T-helper 17 cell (primary cell): ENCODE results near the gene SSH3. TPM values are rescaled to one million over a fixed set of nuclear protein-coding genes. Genes with fewer than 3 reads are reported as not detected.
A peak's percentile ranks its signal among the peaks of the same experiment; 100 is the strongest.

Source experiments
- ATAC-seq: fragments of 150-1000 bp; cut with Tn5 transposase; 2 replicates; pipeline ENCODE4 v1.10.0; 2021; ENCODE audit warnings: mild to moderate bottlenecking, moderate library complexity
- DNase-seq, 3 donors: peaks; one replicate each; pipeline versions ENCODE4 v3.0.0 to v3.0.0-alpha.2; 2020 to 2021
- H3K9me3 ChIP-seq: one replicate; pipeline ENCODE4 v1.7.0; 2013; ENCODE audit warnings: low read length, mild to moderate bottlenecking; ENCODE audit not compliant: control insufficient read depth, poor library complexity, severe bottlenecking
- H3K27ac Mint-ChIP-seq: one replicate; pipeline ENCODE4 v1.8.0; 2022; ENCODE audit warnings: mild to moderate bottlenecking, moderate library complexity, mixed read lengths
- H3K27me3 Mint-ChIP-seq: one replicate; pipeline ENCODE4 v1.8.0; 2022; ENCODE audit warnings: mixed read lengths
- H3K36me3 Mint-ChIP-seq: one replicate; pipeline ENCODE4 v1.8.0; 2022; ENCODE audit warnings: low read depth, mixed read lengths
- H3K4me1 Mint-ChIP-seq: one replicate; pipeline ENCODE4 v1.8.0; 2022; ENCODE audit warnings: mild to moderate bottlenecking, mixed read lengths
- H3K4me3 Mint-ChIP-seq: one replicate; pipeline ENCODE4 v1.8.0; 2022; ENCODE audit warnings: mild to moderate bottlenecking, moderate library complexity, mixed read lengths
- total RNA-seq, 4 donors: library from RNA in 2 of 4; stranded (reverse) in 2 of 4; gene quantifications; one replicate each; pipeline ENCODE4 v1.2.3 and lab custom pipeline; 2022 to 2026

SSH3 gene
- total RNA-seq, 2 donors from 2014 or later, result 12.8 to 17.8 TPM

DNA sequence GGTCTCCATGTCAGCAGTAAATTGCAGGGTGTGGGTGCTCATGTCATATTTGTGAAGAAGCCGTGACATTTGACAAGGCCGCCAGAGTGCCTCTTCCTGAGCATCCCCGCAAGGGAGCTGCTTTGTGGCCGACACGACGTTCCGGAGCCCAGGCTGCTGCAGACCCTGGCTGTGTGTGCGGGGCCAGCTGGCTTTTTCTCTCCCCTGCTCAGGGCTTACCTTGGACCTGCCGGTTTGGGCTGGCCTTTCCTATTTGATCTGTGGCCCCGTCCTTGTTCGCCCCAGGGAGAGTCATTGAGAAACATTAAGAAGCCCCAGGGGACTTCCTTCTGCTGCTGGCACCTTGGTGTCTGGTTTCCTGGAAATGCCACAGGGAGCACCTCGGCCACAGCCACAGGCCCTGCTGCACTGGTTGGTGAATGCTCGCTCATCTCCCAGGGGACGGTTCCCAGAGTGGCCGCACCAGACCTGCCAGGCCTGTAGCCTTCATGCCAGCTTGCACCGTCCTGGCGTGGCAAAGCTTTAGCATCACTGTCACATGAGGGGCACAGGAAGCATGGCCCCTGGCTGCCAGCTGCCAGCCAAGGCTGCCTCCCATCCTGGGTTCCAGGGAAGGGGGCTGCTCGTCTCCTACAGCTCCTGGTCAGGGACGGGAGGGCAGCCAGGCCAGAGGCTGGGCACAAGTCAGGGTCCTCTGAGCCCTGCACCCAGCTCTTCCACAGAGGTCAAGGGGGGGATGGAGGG, 31.6 kb upstream of the SSH3 start:
- peak overlapping the region; percentile 98 for H3K4me3 Mint-ChIP-seq
- H3K4me1 Mint-ChIP-seq, result peaks cover 78% of the 10 kb centered on the region
- H3K9me3 ChIP-seq, result no peaks in the 10 kb centered on the region
- no peaks in the 10 kb centered on the region for H3K27me3 Mint-ChIP-seq
- H3K36me3 Mint-ChIP-seq, result peaks cover 12% of the 10 kb centered on the region
- DNase-seq, result peak in 1 of 3 donors; percentile 49
- peak overlapping the region; percentile 97 for H3K27ac Mint-ChIP-seq
- ATAC-seq, result peak; percentile 52

DNA sequence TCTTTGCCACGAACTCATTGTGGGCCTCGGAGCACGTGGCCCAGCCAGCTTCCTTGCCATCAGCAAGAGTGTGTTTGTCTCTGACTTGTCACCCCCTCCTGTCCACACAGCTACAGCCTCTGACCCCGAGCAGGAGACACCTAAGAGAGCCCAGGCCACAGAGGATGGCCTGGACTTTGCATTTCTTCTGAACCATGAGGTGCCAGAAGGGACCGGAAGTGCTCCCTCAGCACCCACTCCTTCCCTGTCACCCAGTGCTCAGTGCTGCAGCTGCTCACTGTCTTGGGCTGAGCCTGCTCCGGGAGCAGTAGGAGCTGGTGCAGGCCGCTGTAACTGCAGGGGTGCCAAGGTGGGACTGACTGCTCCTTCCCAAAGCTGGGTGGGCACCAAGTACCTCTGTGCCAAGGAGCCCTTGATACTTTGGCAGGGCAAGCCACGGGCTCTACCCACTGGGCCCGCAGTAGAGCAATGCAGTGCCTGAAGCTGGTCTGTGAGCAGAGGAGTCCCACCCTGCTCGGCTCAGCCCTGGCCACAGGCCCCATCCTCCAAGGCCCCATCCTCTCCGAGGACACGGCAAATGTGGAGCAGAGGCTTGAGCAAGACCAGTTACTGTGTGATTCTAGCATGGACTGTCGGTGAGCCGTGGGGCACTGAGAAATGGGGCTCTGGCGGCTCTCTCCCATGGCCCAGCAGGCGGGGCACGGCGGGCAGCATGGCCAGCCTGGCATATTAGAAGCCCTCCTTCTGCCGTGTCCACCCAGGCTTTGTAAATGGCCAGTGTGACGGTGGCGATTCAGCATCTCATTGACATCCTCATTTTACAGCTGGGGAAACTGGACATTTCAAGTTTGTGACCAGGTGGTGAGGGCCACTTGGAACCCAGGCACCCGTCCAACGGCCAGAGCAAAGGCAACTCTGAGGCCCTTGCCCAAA, 30.7 kb upstream of the SSH3 start:
- no peak for ATAC-seq
- Mint-ChIP-seq H3K36me3 (peaks cover 6% of the 10 kb centered on the region), H3K4me1 (peaks cover 78% of the 10 kb centered on the region), H3K4me3 (peak overlapping the region; percentile 98), H3K27ac (peak overlapping the region; percentile 97), H3K27me3 (no peaks in the 10 kb centered on the region)
- no peaks in the 10 kb centered on the region for H3K9me3 ChIP-seq
- no peak for DNase-seq

DNA sequence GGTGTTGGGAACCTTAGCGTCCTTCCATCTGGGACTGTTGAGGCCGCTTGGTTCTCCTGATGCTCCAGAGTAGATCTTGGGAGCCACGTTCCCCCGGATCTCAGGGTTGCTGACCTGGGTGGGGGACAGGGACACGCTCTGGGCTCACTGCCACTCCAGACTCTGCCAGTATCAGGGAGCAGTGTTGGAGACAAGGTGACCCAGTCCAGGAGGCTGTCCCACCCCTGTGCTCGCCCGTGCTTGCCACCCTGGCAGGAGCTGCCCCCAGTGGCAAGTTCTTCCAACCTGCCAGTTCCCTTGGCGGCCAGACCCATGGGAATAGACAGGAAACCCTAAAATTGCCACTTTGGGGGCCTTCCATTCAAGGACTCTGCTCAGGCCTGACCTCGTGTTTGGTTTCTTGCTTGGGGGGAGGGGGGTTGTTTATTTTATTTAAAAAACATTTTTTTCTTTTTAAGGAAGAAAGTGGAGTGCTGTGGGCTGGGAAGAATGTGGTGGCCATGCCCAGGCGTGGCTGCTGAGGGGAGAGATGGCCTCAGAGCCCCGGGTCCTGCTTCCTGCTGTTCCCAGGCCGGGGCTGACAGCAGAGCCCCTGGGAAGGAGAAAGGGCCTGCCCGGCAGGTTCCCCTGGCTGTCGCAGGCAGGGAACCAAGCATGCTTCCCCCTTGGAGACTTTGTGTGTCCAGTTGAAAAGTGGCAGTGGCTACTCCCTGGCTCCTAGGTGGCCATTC, 29.9 kb upstream of the SSH3 start:
- H3K9me3 ChIP-seq, result no peaks in the 10 kb centered on the region
- Mint-ChIP-seq H3K4me1 (peaks cover 74% of the 10 kb centered on the region), H3K4me3 (peak overlapping the region; percentile 98), H3K27ac (peak overlapping the region; percentile 97), H3K27me3 (no peaks in the 10 kb centered on the region), H3K36me3 (peaks cover 4% of the 10 kb centered on the region)
- ATAC-seq (no peak), DNase-seq (no peak)

DNA sequence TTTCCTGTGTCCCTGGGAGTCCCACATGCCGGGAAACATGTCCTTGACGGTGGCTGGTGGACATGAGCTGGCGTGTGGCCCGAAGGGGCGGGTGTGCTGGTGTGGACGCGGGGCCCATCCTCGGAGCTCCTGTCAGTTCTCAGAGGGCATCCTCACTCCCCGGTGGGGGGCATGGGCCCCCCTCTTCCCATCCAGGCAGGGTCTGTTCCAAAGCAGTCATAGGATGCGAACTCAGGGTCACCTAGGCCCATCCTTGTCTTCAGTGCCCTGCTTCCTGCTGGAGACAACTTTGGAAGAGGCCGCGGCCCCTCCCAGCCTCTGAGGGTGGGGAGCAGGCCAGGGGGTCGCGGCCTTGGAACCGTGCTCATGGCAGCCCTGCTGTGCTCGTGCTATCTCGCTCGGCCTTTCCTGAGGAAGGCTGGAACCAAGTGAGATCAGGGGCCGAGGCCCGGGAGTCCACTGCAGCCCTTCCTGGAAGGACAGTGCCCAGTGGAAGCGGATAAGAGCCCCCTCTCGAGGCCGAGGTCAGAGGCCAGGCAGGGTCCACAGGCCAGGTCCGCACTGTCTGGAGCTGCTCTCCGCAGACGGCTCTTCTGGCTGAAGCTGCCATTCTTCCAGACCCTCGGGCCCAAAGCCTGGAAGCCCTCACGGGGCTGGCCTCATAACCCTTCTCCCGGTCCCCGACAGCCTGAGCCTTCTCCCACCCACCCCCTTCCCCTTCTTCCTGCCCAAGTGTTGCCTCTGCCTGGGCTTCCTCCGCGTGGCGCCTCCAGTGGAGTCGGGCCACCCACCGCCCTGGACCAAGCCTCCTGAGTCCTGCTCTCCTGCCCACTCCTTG, 28.3 kb upstream of the SSH3 start:
- Mint-ChIP-seq H3K4me3 (peak overlapping the region; percentile 89), H3K27me3 (no peaks in the 10 kb centered on the region), H3K36me3 (peaks cover 4% of the 10 kb centered on the region), H3K4me1 (peaks cover 74% of the 10 kb centered on the region), H3K27ac (peak overlapping the region; percentile 97)
- no peaks in the 10 kb centered on the region for H3K9me3 ChIP-seq
- no peak for ATAC-seq
- no peak for DNase-seq

DNA sequence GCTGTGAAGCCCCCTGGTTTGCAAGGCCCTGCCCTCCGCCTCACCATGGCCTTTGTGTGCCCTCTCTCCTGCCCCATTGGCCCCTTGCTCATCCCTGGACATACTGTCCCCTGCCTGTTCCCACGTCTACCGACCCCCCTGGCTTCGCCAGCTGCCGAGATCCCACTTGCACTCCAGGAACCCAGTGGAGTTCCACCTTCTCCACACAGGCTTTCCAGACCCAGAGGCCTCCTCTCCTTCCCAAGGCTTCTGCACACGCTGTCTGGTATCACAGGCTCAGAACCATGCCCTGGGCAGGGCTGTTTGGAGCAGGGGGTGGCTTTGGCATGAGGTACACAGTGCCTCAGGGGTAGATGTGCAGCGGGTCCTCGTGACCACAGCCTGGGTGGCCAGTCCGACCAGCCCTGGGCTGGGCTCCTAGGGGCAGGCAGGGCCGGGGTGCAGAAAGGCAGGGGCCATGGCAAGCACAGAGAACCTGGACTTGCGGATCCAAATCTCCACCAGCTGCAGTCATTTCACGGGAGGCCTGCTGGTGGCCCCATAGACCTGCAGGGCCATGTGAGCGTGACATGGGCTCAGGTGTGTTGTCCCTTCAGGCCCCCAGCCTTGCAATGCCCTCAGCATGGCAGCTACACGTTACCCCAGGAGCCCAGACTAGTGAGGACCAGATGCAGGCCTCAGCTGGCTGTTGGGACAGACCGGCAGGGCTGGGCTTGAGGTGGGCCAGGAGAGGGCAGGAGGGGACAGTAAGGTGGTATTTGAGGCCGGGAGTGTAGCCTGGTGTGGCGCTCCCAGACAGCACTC, 27.5 kb upstream of the SSH3 start:
- no peak for ATAC-seq
- no peak for DNase-seq
- Mint-ChIP-seq H3K36me3 (no peaks in the 10 kb centered on the region), H3K27me3 (no peaks in the 10 kb centered on the region), H3K4me3 (peak overlapping the region; percentile 89), H3K27ac (peak overlapping the region; percentile 97), H3K4me1 (peaks cover 72% of the 10 kb centered on the region)
- no peaks in the 10 kb centered on the region for H3K9me3 ChIP-seq

DNA sequence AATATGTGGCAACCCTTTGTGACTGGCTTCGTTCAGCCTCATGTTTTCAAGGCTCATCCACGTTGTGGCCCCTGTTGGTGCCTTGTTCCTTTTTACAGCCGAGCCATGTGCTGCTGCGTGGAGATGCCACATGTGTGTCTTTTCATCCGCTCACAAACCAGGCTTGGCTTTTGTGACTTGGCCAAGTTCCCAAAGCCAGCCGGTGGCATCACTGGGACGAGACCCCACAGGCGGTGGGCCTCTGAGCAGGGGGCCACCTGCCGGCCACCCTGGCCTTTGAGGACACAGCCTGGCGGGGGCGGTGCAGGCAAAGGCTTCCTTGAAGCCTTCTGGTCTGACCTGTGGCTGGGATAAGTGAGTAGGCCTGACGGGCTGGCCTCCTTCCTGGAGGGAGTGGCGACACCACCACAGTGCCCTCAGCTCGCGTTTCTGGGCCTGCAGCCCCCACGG, 26.5 kb upstream of the SSH3 start:
- no peak for DNase-seq
- peak overlapping the region; percentile 89 for H3K4me3 Mint-ChIP-seq
- peak; percentile 7 for ATAC-seq
- no peaks in the 10 kb centered on the region for H3K27me3 Mint-ChIP-seq
- peak overlapping the region; percentile 97 for H3K27ac Mint-ChIP-seq
- peaks cover 62% of the 10 kb centered on the region for H3K4me1 Mint-ChIP-seq
- H3K36me3 Mint-ChIP-seq, result no peaks in the 10 kb centered on the region
- no peaks in the 10 kb centered on the region for H3K9me3 ChIP-seq

DNA sequence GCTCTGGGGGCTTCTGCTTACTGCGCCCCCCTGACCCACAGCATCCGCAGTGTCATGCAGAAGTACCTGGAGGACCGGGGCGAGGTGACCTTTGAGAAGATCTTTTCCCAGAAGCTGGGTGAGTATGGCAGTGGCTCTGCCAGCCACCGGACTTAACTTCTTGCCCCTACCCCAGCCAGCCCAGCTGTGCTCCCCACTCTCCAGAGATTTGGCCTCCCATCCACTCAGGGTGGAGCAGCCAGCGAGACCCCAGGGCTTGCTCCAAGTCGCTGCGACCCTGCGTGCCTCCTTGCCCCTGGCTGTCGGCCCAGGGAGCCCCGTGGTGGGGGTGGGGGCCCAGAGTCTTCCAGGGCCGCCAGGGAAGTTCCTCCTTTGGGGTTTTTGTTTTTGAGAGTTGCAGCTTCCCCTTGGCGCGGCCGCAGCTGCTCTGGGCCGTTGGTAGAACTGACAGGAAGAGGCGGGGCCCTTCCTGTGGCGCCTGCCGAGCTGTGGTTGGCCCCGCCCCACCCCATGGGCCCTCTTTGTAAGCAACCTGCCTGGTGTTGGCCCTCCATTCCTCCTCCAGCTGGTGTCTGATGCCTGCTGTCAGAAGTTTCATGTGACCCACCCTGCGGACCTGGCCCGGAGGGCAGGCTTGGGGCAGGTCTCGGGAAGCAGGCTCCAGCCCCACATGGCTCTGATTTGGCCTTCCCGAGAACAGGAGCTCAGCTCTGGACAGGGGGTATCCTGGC, 25.9 kb upstream of the SSH3 start:
- H3K36me3 Mint-ChIP-seq, result no peaks in the 10 kb centered on the region
- no peaks in the 10 kb centered on the region for H3K9me3 ChIP-seq
- H3K27me3 Mint-ChIP-seq, result no peaks in the 10 kb centered on the region
- peaks cover 60% of the 10 kb centered on the region for H3K4me1 Mint-ChIP-seq
- peak; percentile 86 to 92 (median 87) for DNase-seq
- peak; percentile 95 for ATAC-seq
- peak overlapping the region; percentile 89 for H3K4me3 Mint-ChIP-seq
- H3K27ac Mint-ChIP-seq, result peak overlapping the region; percentile 97

DNA sequence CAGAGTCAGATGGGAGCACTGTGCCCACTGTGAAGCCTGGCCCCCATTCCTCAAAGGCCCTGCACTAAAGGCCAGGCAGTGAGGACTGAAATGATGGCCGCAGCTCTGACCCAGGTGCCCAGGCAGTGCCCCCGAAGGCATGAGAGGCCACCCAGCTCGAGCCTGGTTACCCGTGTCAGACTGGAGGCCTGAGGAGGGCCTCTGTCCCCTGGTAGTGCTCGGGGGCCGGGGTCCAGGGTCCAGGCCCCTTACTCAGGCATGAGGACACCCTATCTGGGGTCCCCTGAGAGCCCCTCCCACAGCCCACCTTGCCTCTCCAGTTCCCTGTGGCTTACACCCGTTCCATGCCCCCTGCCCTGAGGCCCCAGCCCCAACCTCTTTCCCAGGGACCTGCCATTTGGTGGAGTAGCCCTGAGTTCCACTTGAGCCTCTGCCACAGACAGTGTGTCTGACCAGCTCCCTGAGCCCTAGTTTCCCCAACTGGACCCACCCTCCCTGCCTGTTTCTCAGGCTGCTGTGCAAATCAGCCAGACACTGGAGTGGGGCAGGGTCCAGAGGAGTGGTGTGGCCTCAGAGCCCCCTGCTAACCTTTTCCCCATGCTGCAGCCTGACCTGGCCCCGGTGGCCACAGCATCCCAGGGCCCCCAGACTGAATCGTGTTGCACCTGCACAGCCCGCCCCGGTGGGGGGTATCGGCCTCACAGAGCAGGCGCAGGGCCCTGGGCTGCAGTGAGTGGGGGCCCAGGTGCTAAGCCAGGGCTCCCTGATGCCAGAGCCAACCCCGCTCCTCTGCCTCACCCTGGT, 25.0 kb upstream of the SSH3 start:
- DNase-seq (no peak), ATAC-seq (no peak)
- Mint-ChIP-seq H3K4me1 (peaks cover 54% of the 10 kb centered on the region), H3K27ac (peak overlapping the region; percentile 97), H3K4me3 (peak overlapping the region; percentile 89), H3K36me3 (no peaks in the 10 kb centered on the region), H3K27me3 (no peaks in the 10 kb centered on the region)
- no peaks in the 10 kb centered on the region for H3K9me3 ChIP-seq

DNA sequence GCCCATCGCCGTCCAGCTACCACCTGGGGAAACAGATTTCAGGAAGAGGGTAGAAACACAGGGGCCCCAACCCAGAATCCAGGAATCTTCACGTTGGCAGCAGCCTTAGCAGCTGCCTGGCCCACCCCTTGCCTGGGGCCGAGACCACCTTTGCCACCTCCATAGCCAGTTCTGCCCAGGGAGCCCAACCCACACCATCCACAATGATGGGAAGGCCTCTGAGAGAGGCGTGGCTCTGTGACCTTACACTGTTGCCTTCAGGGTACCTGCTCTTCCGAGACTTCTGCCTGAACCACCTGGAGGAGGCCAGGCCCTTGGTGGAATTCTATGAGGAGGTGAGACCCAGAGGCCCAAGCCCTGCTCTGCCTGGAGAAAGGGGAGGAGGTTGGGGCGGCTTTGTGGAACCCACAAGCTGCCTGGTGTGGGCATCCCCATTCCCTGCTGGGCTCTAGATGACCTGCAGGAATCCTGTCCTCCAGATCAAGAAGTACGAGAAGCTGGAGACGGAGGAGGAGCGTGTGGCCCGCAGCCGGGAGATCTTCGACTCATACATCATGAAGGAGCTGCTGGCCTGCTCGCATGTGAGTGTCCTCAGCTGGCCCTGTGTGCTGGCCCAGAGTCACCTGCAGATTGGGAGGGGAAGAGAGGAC, 24.3 kb upstream of the SSH3 start:
- Mint-ChIP-seq H3K4me3 (peak overlapping the region; percentile 77), H3K27me3 (no peaks in the 10 kb centered on the region), H3K36me3 (no peaks in the 10 kb centered on the region), H3K4me1 (peaks cover 48% of the 10 kb centered on the region), H3K27ac (peak overlapping the region; percentile 97)
- ATAC-seq (no peak), DNase-seq (no peak)
- H3K9me3 ChIP-seq, result no peaks in the 10 kb centered on the region

DNA sequence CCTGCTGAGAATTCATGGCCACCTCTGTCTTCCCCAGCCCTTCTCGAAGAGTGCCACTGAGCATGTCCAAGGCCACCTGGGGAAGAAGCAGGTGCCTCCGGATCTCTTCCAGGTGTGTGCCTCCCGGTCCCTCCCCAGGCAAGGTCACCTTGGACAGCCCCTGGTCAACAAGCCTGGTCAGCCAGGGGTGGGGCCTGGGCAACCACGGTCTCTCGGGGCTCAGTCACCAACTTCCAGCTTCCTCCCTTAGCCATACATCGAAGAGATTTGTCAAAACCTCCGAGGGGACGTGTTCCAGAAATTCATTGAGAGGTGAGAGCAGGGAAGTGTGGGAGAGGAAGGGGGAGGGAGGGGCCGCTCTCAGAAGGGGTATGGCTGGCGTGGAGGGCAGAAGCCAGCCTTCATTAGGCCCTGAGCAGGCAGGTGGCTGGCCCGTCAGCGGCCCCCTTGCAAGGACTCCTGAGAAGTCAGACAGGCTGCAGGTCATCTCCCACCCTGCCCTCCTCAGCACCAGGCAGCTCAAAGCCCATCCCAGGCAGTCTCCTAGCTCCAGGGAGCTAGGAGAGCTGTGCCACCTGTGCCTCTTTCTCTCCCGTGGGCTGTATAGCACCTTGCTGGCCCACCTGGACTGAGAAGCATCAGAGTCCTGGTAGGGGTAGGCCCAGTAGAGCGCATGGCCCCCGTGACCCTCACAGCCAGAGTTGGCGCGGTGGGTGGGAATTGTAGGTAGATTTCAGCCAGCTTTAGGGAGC, 23.6 kb upstream of the SSH3 start:
- H3K9me3 ChIP-seq, result no peaks in the 10 kb centered on the region
- Mint-ChIP-seq H3K36me3 (no peaks in the 10 kb centered on the region), H3K4me3 (peak overlapping the region; percentile 77), H3K4me1 (peaks cover 44% of the 10 kb centered on the region), H3K27ac (peak overlapping the region; percentile 97), H3K27me3 (no peaks in the 10 kb centered on the region)
- no peak for ATAC-seq
- DNase-seq, result no peak
